ENCODE results near the gene RAB11FIP4.

The RAB11FIP4 gene

GRCh38 chr17:31461227-31461810 is 69.8 kb downstream of the RAB11FIP4 start:
- FAIRE-seq, result no peak

- no peak for FAIRE-seq
Measured at GRCh38 chr17:31462261-31462660, 70.8 kb downstream of the RAB11FIP4 start.

- FAIRE-seq, result no peak
Measured at GRCh38 chr17:31466096-31466760, 74.8 kb downstream of the RAB11FIP4 start.

DNA sequence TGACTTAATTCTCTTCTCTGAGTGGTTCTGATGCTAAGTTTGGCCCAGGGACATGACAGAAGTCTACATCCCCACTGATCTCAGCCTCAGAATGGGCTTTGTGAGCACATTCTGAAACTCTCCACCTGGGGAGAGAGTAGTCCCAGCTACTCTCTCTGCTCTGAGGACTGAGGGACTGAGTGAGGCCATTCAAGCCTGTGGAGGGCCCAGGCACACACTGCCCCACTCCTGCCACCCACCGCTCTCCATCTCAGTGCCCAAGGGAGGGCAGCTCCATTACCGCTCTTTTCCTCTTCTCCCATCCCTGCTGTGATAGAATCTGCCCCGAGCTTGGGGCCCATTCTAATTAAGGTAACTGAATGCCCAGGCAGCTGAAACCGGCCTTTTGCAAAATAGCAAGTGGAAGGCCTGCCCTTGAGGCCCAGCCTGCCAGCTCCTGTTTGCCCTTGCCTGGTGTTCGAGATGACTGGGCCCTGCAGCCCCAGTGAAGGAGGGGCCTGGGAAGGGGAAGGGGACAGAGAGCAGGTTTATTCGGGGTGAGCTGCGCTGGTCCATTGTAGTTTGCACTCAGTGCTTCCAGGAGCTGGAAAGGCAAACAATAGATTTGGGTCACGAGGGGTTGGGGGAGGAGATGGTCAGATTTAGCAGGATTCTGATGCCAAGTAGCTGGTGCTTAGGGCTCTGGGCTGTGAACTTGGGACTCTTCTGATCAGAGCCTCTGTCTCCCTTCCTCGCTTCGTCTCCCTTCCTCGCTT is 76.2 kb downstream of the RAB11FIP4 start:
- no peak for FAIRE-seq

- no peak for FAIRE-seq
Measured at GRCh38 chr17:31469959-31470358, 78.5 kb downstream of the RAB11FIP4 start.

DNA sequence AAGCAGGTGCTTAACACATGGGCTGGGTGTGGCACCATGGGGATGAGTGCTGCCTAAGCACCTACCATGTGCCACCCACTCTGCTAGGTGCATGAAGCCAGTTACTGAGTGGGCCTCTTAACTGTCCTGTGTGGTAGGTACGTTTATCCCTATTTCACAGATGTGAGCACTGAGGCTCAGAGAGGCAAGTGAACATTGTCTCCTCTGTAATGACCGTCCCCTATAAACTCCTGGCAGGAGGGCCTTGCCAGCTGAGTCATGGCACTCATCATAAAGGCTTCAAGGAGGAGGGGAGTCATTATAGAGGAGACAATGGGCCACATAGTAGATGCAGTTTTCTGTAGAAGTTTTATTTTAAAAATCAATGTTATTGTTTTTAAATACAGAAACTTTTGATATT is 79.1 kb downstream of the RAB11FIP4 start:
- no peak for FAIRE-seq

GRCh38 chr17:31472137-31472536 is 80.7 kb downstream of the RAB11FIP4 start:
- FAIRE-seq, result no peak

DNA sequence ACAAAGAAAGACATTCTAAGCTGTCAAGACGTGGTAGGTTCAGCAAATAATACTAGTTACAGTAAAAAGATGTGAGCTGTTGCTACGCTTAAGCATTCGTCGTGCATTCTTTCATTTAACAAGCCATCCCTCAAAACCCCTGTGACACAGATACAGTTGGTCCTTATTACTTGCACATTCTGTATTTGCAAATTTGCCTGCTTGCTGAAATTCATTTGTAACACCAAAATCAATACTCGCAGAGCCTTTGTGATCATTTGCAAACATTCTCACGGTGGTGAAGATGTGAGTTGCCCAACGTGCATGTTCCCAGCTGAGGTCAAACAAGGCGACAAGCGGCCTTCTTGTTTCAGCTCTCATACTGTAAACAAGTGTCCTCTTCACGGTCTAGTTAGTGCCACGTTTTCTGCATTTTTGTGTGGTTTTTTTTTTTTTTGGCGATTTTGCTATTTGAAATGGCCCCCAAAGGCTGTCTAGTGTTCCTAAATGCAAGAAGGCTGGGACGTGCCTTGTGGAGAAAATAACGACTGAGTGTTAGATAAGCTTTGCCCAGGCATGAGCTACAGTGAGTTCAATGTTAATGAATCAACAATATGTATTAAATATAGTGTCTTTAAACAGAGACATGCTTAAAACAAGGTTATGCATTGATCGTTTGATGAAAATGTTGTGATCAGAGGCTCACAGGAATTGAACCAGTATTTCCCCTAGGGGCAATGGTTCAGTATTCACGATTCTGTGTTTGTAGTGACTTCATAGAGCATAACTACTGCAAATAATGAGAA is 84.1 kb downstream of the RAB11FIP4 start:
- no peak for FAIRE-seq

DNA sequence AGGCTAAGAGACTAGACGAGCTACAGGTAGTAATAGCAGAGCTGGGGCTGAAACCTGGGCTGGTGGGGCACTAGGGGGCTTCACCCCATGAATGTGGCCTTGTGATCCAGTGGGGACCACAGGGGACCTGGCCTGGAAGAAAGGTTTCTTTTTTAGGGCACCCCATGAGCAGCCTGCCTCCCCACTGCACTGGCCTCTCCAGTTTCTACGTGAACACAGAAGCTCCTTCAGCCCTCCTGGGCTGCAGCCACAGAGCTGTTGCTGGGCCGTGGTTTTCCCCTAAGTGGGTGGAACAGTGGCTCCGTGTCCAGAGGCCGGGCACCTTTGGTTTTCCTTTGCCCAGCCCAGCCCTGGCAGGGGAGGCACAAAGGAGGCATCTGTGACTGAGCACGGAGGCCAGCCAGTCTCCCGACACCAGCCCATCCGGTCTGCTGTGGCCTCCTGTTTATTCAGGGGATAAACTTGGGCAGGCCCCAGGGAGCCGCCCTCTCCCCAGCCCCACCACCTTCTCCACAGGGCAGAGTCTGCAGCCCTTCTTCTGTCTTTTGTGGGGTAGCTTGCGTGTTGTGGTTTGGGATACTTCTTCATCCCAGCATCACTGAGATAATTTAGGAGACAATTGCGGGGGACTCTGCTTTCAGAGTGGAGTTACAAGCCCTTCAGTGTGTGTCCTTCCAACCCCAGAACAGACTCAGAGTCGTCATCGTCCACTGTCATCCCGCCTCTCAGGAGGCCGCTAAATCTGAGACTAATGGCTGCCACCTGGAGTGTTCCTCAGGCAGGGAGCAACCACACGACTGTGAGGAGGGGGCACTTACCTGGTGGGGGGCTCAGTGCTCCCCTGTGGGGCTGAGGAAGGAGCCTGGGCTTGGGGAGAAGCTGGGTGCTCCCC is 85.3 kb downstream of the RAB11FIP4 start:
- no peak for FAIRE-seq

DNA sequence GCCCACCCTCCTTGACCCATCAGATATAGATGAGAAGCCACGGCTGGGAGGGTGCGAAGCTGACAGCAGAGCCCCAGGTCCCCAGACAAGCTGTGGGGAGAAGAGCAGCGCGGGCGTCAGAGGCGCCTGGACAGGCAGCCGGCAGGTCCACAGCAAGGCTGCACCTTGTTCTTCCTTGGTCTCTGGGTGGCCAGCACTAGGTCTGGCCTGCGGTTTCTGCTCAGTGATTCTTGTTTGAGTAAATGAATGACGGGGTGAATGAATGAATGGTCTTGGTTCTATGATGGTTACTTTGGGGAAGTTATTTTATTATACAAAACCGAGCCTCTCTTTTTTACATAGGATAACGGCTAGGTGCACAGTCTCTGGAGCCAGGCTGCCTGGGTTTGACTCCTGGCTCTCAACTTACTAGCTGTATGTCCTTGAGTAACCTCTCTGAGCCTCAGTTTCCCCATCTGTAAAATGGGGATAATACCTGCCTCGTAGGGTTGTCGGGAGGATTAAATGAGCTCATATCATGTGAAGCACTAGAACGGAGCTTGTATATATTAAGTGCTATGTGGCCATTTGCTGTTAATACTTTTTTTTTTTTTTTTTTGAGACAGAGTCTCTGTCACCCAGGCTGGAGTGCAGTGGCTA is 86.1 kb downstream of the RAB11FIP4 start:
- no peak for FAIRE-seq

DNA sequence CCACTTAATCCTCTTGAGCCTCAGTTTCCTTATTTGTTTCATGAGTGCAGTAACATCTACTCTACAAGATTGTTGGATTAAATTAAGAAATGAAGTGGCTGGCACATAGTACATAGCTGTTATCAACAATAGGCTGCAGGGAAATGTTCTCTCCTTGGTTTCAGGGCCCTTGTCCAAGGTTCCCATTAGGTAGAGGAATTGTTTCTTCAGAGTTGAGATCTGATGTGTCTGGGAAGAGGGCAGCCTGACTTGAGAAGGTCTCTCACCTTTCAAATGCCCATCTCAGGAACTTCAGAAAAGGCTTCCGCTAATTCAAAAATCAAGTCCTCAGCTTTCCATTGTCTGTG is 87.6 kb downstream of the RAB11FIP4 start:
- FAIRE-seq, result no peak

GRCh38 chr17:31479524-31479923 is 88.0 kb downstream of the RAB11FIP4 start:
- FAIRE-seq, result no peak

GRCh38 chr17:31480067-31480466 is 88.6 kb downstream of the RAB11FIP4 start:
- no peak for FAIRE-seq

DNA sequence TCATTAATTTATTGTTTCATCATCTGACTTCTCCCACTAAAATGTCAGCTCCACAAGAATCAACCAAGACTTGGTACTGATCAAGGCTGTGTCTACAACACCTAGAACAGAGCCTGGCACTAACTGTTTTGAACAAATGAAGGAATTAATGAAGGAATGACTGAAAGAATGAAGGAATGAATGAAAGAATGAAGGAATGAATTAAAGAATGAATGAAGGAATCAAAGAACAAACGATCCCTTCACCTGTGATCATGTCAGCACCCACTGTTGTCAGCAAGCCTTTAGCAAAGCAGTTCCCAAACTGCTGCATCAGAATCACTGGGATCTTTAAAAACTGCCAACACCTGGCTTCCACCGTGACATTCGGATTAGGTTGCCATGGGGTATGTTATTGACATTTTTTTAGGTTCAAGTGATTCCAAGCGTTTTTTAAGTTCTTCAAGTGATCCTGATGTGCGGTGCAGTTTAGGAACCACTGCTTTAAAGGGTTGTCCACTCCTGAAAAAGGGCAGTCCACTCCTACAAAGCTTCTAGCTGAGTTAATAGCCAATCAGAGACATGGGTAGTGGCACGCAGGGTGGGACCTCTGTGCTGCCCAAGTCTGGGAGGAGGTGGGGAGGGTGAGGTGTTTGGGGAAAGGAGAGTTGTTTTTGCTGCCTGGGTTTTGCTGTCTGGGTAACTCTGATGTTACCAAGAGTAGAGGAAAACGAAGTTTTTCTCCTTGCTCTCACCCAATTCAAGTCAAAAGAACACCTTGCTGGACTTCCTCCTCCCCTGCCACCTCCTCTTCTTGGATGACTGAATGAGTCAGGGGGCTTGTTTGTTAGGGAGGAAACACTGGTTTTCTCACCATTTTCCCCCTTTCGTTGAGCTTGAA is 89.7 kb downstream of the RAB11FIP4 start:
- no peak for FAIRE-seq

DNA sequence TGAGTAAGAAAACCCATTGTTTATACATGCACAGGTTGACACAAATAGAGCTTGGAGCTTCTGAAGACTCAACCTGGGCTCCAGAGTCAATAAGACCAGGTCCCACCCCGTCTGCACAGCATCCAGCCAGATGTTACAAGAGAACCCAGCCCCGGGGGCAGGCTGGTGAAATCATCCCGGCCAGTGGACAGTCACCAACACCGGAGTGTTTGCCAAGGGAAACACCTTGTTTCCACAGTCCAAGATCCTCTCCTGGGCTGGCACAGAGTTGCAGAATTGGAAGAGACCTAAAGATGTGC is 90.3 kb downstream of the RAB11FIP4 start:
- FAIRE-seq, result no peak

DNA sequence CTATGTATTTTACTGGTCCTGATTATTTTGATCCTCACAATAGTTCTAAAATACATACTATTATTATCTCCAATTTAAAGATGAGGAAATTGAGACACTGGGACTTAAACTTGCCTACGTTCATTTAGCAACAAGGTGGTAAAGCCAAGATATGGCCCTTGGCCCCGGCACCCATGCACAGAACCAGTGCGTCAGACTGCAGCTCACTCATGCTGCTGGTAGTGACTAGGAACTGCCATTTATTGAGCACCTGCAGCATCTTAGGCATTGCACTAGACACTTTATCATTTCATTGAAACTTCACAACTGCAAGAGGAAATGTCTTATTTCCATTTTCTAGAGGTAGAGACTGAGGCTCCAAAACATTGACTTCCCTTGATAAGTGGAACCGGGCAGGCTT is 93.3 kb downstream of the RAB11FIP4 start:
- FAIRE-seq, result no peak

- no peak for FAIRE-seq
Measured at GRCh38 chr17:31486351-31487062, 95.0 kb downstream of the RAB11FIP4 start.

- FAIRE-seq, result no peak
Measured at GRCh38 chr17:31487063-31487647, 95.7 kb downstream of the RAB11FIP4 start.

- FAIRE-seq, result no peak
Measured at GRCh38 chr17:31487648-31488263, 96.3 kb downstream of the RAB11FIP4 start.

Measured in G401.6 (cell line).